Iris pigment epithelial cell (primary cell): ENCODE results near the gene CLDN3.
A peak's percentile ranks its signal among the peaks of the same experiment; 100 is the strongest.
"Not testable (repeated sequence)": the region's sequence is repeated elsewhere in the genome, so short reads cannot be mapped to it uniquely, and the experiment has no call there.

Experiments used
- DNase-seq: peaks from one replicate; pipeline ENCODE4 v3.0.0-alpha.2; 2011; ENCODE audit warnings: low read depth

CLDN3 gene

GRCh38 chr7:73736885-73737284, 33.2 kb downstream of the CLDN3 start:
- no peak for DNase-seq

GRCh38 chr7:73735528-73735905, 34.6 kb downstream of the CLDN3 start:
- DNase-seq = no peak

- DNase-seq = peak; percentile 77
These were observed 35.2 kb downstream of the CLDN3 start for GRCh38 chr7:73734619-73735527.

- no peak for DNase-seq
These were observed 37.7 kb downstream of the CLDN3 start for GRCh38 chr7:73732397-73732796.

- no peak for DNase-seq
These were observed 39.6 kb downstream of the CLDN3 start for GRCh38 chr7:73730485-73730884.

GRCh38 chr7:73728551-73728950, 41.5 kb downstream of the CLDN3 start:
- no peak for DNase-seq

GRCh38 chr7:73727952-73728351, 42.1 kb downstream of the CLDN3 start:
- DNase-seq = no peak

- no peak for DNase-seq
These were observed 44.0 kb downstream of the CLDN3 start for GRCh38 chr7:73726083-73726466.

- DNase-seq = no peak
These were observed 46.3 kb downstream of the CLDN3 start for GRCh38 chr7:73723813-73724212.

GRCh38 chr7:73722785-73723184, 47.3 kb downstream of the CLDN3 start:
- no peak for DNase-seq

- not testable (repeated sequence) for DNase-seq
These were observed 47.9 kb downstream of the CLDN3 start for GRCh38 chr7:73722182-73722581.

- DNase-seq = no peak
These were observed 48.7 kb downstream of the CLDN3 start for GRCh38 chr7:73721377-73721817.

GRCh38 chr7:73720443-73720842, 49.6 kb downstream of the CLDN3 start:
- DNase-seq = not testable (repeated sequence)

GRCh38 chr7:73719806-73720169, 50.3 kb downstream of the CLDN3 start:
- no peak for DNase-seq
